A549 (cell line): ENCODE results near the gene STK11IP. TPM values are rescaled to one million over a fixed set of nuclear protein-coding genes. Genes with fewer than 3 reads are reported as not detected.
"Not testable (repeated sequence)": the region's sequence is repeated elsewhere in the genome, so short reads cannot be mapped to it uniquely, and the experiment has no call there.

ENCODE experiments used
- ATAC-seq, 2 experiments: fragments of 200-7000 bp in 1 of 2; fragments of >200 bp in 1 of 2; cut with Nextera tagmentation in 1 of 2; cut with Tn5 transposase in 1 of 2; 3 replicates each; pipeline versions ENCODE4 v1.8.0 to v1.9.1; 2018 to 2020; ENCODE audit warnings: mild to moderate bottlenecking in 1 of 2, moderate library complexity in 1 of 2
- CTCF ChIA-PET: fragments of 300-600 bp; sonication (Branson Sonifier 250); formaldehyde crosslinking; extraction: SDS; loops from one replicate; lab custom pipeline; 2021; ENCODE audit warnings: antibody characterized with exemption, inconsistent platforms; lab: Yijun Ruan, JAX
- POLR2A ChIA-PET: fragments of 350-600 bp; formaldehyde crosslinking; extraction: SDS; loops from one replicate; lab custom pipeline; 2021; ENCODE audit warnings: antibody characterized with exemption, inconsistent platforms; lab: Yijun Ruan, JAX
- DNase-seq, 2 experiments: peaks; one replicate each; pipeline versions ENCODE4 v3.0.0 to v3.0.0-alpha.2; 2011 to 2016; ENCODE audit warnings: low read depth in 1 of 2, low spot score in 1 of 2
- FAIRE-seq: peaks from 2 replicates; lab custom pipeline; 2011; peaks lifted over from hg19 to GRCh38; lab: Jason Lieb, UNC
- H3K27ac ChIP-seq, 2 experiments: fragments of >200 bp; sonication (Bioruptor Twin); formaldehyde crosslinking; 3 replicates each; pipeline ENCODE4 v1.5.1; 2016 to 2017
- H3K4me1 ChIP-seq: fragments of >200 bp; sonication (Bioruptor Twin); formaldehyde crosslinking; 3 replicates; pipeline ENCODE4 v1.6.1; 2016
- H3K4me2 ChIP-seq: fragments of >200 bp; sonication (Bioruptor Twin); formaldehyde crosslinking; 3 replicates; pipeline ENCODE4 v1.6.1; 2016
- H3K4me3 ChIP-seq: fragments of >200 bp; sonication (Bioruptor Twin); formaldehyde crosslinking; 3 replicates; pipeline ENCODE4 v1.5.1; 2016
- H3K9me3 ChIP-seq: fragments of >200 bp; sonication (Bioruptor Twin); formaldehyde crosslinking; 3 replicates; pipeline ENCODE4 v1.6.1; 2016
- BHLHE40 ChIP-seq: IDR thresholded peaks from 2 replicates; pipeline ENCODE4 v1.6.1; 2012; ENCODE audit warnings: low read depth, low read length, inconsistent platforms
- CEBPB ChIP-seq, 2 experiments: fragments of >200 bp in 1 of 2; sonication (Bioruptor Twin) in 1 of 2; formaldehyde crosslinking in 1 of 2; IDR thresholded peaks; 2 replicates each; pipeline ENCODE4 v1.6.1; 2012 to 2016
- EHF ChIP-seq: fragments of 250-450 bp; sonication (Bioruptor Pico); IDR thresholded peaks from 2 replicates; pipeline ENCODE4 v1.5.0; 2020; ENCODE audit warnings: mild to moderate bottlenecking
- EHMT2 ChIP-seq: fragments of 200-600 bp; sonication (generic); IDR thresholded peaks from 2 replicates; pipeline ENCODE4 v1.6.1; 2016; ENCODE audit warnings: antibody characterized with exemption, low read depth, mild to moderate bottlenecking, moderate library complexity
- ESRRA ChIP-seq: fragments of 150-350 bp; IDR thresholded peaks from 2 replicates; pipeline ENCODE4 v1.6.1; 2014; ENCODE audit warnings: mild to moderate bottlenecking, low read length, borderline replicate concordance
- FOXS1 ChIP-seq: fragments of 250-450 bp; sonication (Bioruptor Pico); IDR thresholded peaks from 2 replicates; pipeline ENCODE4 v1.5.0; 2020; ENCODE audit warnings: mild to moderate bottlenecking, moderate library complexity
- HDAC2 ChIP-seq: fragments of 200-600 bp; sonication (generic); IDR thresholded peaks from 2 replicates; pipeline ENCODE4 v1.6.1; 2016
- HEYL ChIP-seq: fragments of 250-450 bp; sonication (Bioruptor Pico); IDR thresholded peaks from 2 replicates; pipeline ENCODE4 v1.8.0; 2021; ENCODE audit warnings: mild to moderate bottlenecking, moderate library complexity
- HOXA7 ChIP-seq: fragments of 250-450 bp; sonication (Bioruptor Pico); IDR thresholded peaks from 2 replicates; pipeline ENCODE4 v1.5.0; 2020; ENCODE audit warnings: mild to moderate bottlenecking, moderate library complexity
- HOXB13 ChIP-seq: fragments of 250-450 bp; sonication (Bioruptor Pico); IDR thresholded peaks from 2 replicates; pipeline ENCODE4 v1.5.0; 2020; ENCODE audit warnings: low read depth, mild to moderate bottlenecking, moderate library complexity
- JUN ChIP-seq, 2 experiments: fragments of >200 bp; sonication (Bioruptor Twin); formaldehyde crosslinking; IDR thresholded peaks; 2 replicates in 1 of 2; 3 replicates in 1 of 2; pipeline ENCODE4 v1.6.1; 2016 to 2017
- KDM1A ChIP-seq: fragments of 200-600 bp; sonication (generic); IDR thresholded peaks from 2 replicates; pipeline ENCODE4 v1.6.1; 2016; ENCODE audit warnings: low read depth, mild to moderate bottlenecking
- MYC ChIP-seq: IDR thresholded peaks from 2 replicates; pipeline ENCODE4 v1.6.1; 2012; ENCODE audit warnings: mild to moderate bottlenecking, inconsistent platforms, low read length, improper control_type of control experiment, borderline replicate concordance
- NPAS2 ChIP-seq: fragments of 250-450 bp; sonication (Bioruptor Pico); IDR thresholded peaks from 2 replicates; pipeline ENCODE4 v1.8.0; 2022; ENCODE audit warnings: mild to moderate bottlenecking, moderate library complexity, borderline replicate concordance
- PHF8 ChIP-seq: fragments of 200-600 bp; sonication (generic); IDR thresholded peaks from 2 replicates; pipeline ENCODE4 v1.6.1; 2016; ENCODE audit warnings: low read depth, mild to moderate bottlenecking, antibody characterized with exemption, moderate library complexity, borderline replicate concordance
- POLR2A ChIP-seq: IDR thresholded peaks from 2 replicates; pipeline ENCODE4 v1.6.1; 2012; ENCODE audit warnings: mild to moderate bottlenecking, low read length
- POLR2AphosphoS2 ChIP-seq: conservative IDR thresholded peaks from 2 replicates; pipeline ENCODE4 v1.6.1; 2012; ENCODE audit warnings: low read length, improper control_type of control experiment, inconsistent platforms
- RARB ChIP-seq: fragments of 250-450 bp; sonication (Bioruptor Pico); IDR thresholded peaks from 2 replicates; pipeline ENCODE4 v1.8.0; 2021; ENCODE audit warnings: mild to moderate bottlenecking, moderate library complexity
- RCOR1 ChIP-seq: fragments of 150-350 bp; IDR thresholded peaks from 2 replicates; pipeline ENCODE4 v1.6.1; 2014; ENCODE audit warnings: antibody characterized with exemption, low read length, low read depth
- RNF2 ChIP-seq: fragments of 200-600 bp; sonication (generic); IDR thresholded peaks from 2 replicates; pipeline ENCODE4 v1.6.1; 2016; ENCODE audit warnings: low read depth, mild to moderate bottlenecking, antibody characterized with exemption, moderate library complexity, borderline replicate concordance
- ZNF302 ChIP-seq: fragments of 250-450 bp; sonication (Bioruptor Pico); IDR thresholded peaks from 2 replicates; pipeline ENCODE4 v1.9.0; 2021; ENCODE audit warnings: inconsistent platforms, mild to moderate bottlenecking, moderate library complexity
- ZSCAN20 ChIP-seq: fragments of 250-450 bp; sonication (Bioruptor Pico); IDR thresholded peaks from 2 replicates; pipeline ENCODE4 v1.8.0; 2022; ENCODE audit warnings: mild to moderate bottlenecking, moderate library complexity
- WGBS: methylation state at CpG from one replicate; pipeline ENCODE4 v1.1.6; 2017; ENCODE audit errors: missing lambda C conversion rate; 5-methylcytosine and 5-hydroxymethylcytosine counted together
- polyA plus RNA-seq, 4 experiments: library from polyadenylated mRNA; depleted of rRNA in 3 of 4; stranded (reverse); fragments of >200 nt; fragmentation: RNase III in 1 of 4; extraction: RNeasy Plus Mini Kit Qiagen cat#74134 plus additional on column Dnase treatment in 1 of 4; gene quantifications; 2 replicates in 3 of 4; 3 replicates in 1 of 4; pipeline ENCODE4 v1.2.3, GENCODE V29; 2011 to 2017
- TF ChIP-seq, protein P1 (sequence below): IDR thresholded peaks from 2 replicates; pipeline ENCODE4 v1.6.1; 2012; ENCODE audit warnings: low read depth, borderline replicate concordance
- TF ChIP-seq, protein P2 (sequence below): fragments of 150-350 bp; IDR thresholded peaks from 2 replicates; pipeline ENCODE4 v1.6.1; 2014; ENCODE audit warnings: low read depth, mild to moderate bottlenecking, low read length

The STK11IP gene
- polyA plus RNA-seq, 2 of the 4 experiments (the other 2 are of a cell fraction) = 13.3 to 18.8 TPM

- no peak overlapping the region for H3K4me2 ChIP-seq
- 30% methylated on average over 8 of the region's 8 CpGs for WGBS
- FAIRE-seq (no peak), ATAC-seq (0 out of 6 replicates have a peak, but pooled peaks of 1 of the 2 experiments have one; percentile 10), DNase-seq (no peak)
- H3K4me3 ChIP-seq = no peak overlapping the region
- POLR2A ChIA-PET = no interaction called here
- CTCF ChIA-PET = interaction anchor here (1.4 to 4.2 kb wide), 2 partner anchors 8 to 110 kb away, joined by 4 to 35 read pairs; no protein-coding TSS in a partner anchor
- H3K9me3 ChIP-seq = peaks cover 7% of the 10 kb centered on the region; the same call in 2 of the 3 replicates
- TF ChIP-seq RCOR1 (no peak), MYC (no peak), ESRRA (no peak), HDAC2 (no peak), HEYL (no peak), HOXA7 (CRISPR knock-in tag) (no peak), HOXB13 (no peak), BHLHE40 (no peak), NPAS2 (no peak)
- TF ChIP-seq, protein P1, sequence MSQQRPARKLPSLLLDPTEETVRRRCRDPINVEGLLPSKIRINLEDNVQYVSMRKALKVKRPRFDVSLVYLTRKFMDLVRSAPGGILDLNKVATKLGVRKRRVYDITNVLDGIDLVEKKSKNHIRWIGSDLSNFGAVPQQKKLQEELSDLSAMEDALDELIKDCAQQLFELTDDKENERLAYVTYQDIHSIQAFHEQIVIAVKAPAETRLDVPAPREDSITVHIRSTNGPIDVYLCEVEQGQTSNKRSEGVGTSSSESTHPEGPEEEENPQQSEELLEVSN = no peak
- TF ChIP-seq, all 56 proteins: peak for 0
- Histone ChIP-seq H3K4me1 (0 out of 3 replicates have a peak, but pooled peaks cover 1% of the 10 kb centered on the region), H3K27ac (no peak overlapping the region)
These were observed 53.0 kb downstream of the STK11IP start for GRCh38 chr2:219650426-219651248.

- H3K4me1 ChIP-seq, FAIRE-seq, POLR2A ChIA-PET, H3K27ac ChIP-seq, H3K4me3 ChIP-seq, H3K4me2 ChIP-seq, ATAC-seq, DNase-seq: not testable (repeated sequence)
- CTCF ChIA-PET = interaction anchor here (4.2 kb wide), 1 partner anchor 9 kb away, joined by 35 read pairs; no protein-coding TSS in a partner anchor
- H3K9me3 ChIP-seq = peaks cover 17% of the 10 kb centered on the region
- 17% methylated on average over 6 of the region's 6 CpGs for WGBS
These were observed 54.0 kb downstream of the STK11IP start for GRCh38 chr2:219651656-219652055.

DNA sequence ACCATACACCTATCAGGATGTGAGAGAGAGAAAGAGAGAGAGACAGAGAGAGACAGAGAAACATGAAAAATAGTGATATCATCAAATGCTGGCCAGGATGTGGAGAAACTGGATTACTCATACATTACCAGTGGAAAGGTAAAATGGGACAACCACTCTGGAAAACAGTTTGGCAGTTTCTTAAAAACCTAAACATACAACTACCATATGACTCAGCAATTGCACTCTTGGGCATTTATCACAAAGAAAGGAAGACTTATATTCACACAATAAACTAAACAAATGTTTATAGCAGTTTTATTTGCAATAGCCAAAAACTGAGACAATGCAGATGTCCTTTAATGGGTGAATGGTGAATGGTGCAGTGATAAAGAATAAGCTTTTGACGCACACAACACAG is 58.9 kb downstream of the STK11IP start:
- peaks cover 52% of the 10 kb centered on the region for H3K9me3 ChIP-seq
- ChIA-PET CTCF (interaction anchor here (0.9 to 1.2 kb wide), 2 partner anchors 11 to 25 kb away, joined by 3 to 5 read pairs; no protein-coding TSS in a partner anchor), POLR2A (no interaction called here)
- ATAC-seq = no peak
- no peak for TF ChIP-seq HDAC2
- no peak for TF ChIP-seq RARB
- no peak for TF ChIP-seq RNF2
- no peak overlapping the region for H3K27ac ChIP-seq
- 79% methylated on average over 1 of the region's 1 CpG for WGBS
- no peak for FAIRE-seq
- no peak overlapping the region for H3K4me2 ChIP-seq
- DNase-seq = no peak
- H3K4me1 ChIP-seq = no peaks in the 10 kb centered on the region
- no peak overlapping the region for H3K4me3 ChIP-seq

GRCh38 chr2:219658196-219658846 is 60.7 kb downstream of the STK11IP start:
- H3K27ac ChIP-seq = no peak overlapping the region
- no peak for ATAC-seq
- WGBS = 4% methylated on average over 7 of the region's 7 CpGs
- no peak overlapping the region for H3K4me2 ChIP-seq
- no peak for TF ChIP-seq ZNF302 (CRISPR knock-in tag)
- TF ChIP-seq, all 56 proteins: peak for 0
- FAIRE-seq (no peak), DNase-seq (no peak)
- peaks cover 67% of the 10 kb centered on the region for H3K9me3 ChIP-seq
- no peaks in the 10 kb centered on the region for H3K4me1 ChIP-seq
- no peak overlapping the region for H3K4me3 ChIP-seq
- ChIA-PET CTCF (interaction anchor here (1.1 kb wide), 1 partner anchor 15 kb away, joined by 4 read pairs; no protein-coding TSS in a partner anchor), POLR2A (no interaction called here)

DNA sequence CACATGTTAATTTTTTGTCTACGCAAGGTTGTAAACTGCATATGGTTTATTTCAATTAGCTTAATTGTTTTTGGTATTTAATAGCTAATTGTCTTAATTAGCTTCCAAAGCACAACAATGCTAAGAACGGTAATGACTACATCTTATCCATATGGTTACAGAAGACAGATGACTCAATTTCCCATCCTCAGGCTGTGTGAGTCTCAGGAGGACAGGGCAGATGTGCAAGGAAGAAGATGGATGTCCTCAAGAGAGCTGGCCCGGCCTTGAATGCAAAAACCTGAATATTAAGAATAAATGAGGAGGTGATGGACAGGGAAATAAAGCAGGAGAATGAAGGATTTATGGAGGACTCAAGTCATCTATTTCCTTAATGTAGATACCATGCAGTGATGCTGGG is 61.2 kb downstream of the STK11IP start:
- POLR2A ChIA-PET = no interaction called here
- DNase-seq (no peak), ATAC-seq (no peak), FAIRE-seq (no peak)
- CTCF ChIA-PET = no interaction called here
- Histone ChIP-seq H3K4me2 (no peak overlapping the region), H3K4me1 (no peaks in the 10 kb centered on the region), H3K9me3 (peaks cover 67% of the 10 kb centered on the region), H3K4me3 (no peak overlapping the region), H3K27ac (no peak overlapping the region)
- 35% methylated on average over 3 of the region's 3 CpGs for WGBS
- TF ChIP-seq, protein P2, sequence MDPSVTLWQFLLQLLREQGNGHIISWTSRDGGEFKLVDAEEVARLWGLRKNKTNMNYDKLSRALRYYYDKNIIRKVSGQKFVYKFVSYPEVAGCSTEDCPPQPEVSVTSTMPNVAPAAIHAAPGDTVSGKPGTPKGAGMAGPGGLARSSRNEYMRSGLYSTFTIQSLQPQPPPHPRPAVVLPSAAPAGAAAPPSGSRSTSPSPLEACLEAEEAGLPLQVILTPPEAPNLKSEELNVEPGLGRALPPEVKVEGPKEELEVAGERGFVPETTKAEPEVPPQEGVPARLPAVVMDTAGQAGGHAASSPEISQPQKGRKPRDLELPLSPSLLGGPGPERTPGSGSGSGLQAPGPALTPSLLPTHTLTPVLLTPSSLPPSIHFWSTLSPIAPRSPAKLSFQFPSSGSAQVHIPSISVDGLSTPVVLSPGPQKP = no peak
- no peak for TF ChIP-seq EHF (CRISPR knock-in tag)
- no peak for TF ChIP-seq JUN (IDR thresholded peaks at IDR 0.05)
- no peak for TF ChIP-seq HOXB13
- TF ChIP-seq ZSCAN20 = no peak
- TF ChIP-seq BHLHE40 = no peak
- no peak for TF ChIP-seq FOXS1
- no peak for TF ChIP-seq HEYL
- TF ChIP-seq POLR2AphosphoS2 = no peak
- TF ChIP-seq KDM1A = no peak
- TF ChIP-seq POLR2A = no peak
- TF ChIP-seq CEBPB (IDR thresholded peaks at IDR 0.05) = no peak
- TF ChIP-seq EHMT2 = no peak
- no peak for TF ChIP-seq MYC
- TF ChIP-seq PHF8 = no peak
